Skin epidermis (tissue), 12 donors: ENCODE results near the gene CLTCL1.
A peak's percentile ranks its signal among the peaks of the same experiment; 100 is the strongest.
"Not testable (repeated sequence)": the region's sequence is repeated elsewhere in the genome, so short reads cannot be mapped to it uniquely, and the experiment has no call there.

Experiments
- H3K27ac ChIP-seq, 21 experiments: fragments of 200-600 bp; sonication (generic) in 11 of 21; one replicate each; pipeline ENCODE4 v1.5.0; 2020; ENCODE audit warnings: mild to moderate bottlenecking in 3 of 21, inconsistent platforms in 2 of 21, moderate library complexity in 2 of 21
- H3K4me3 ChIP-seq, 7 experiments: fragments of 200-600 bp; sonication (generic) in 2 of 7; one replicate each; pipeline ENCODE4 v1.5.0; 2020; ENCODE audit warnings: inconsistent platforms in 2 of 7, mild to moderate bottlenecking in 2 of 7, moderate library complexity in 1 of 7

CLTCL1 gene

DNA sequence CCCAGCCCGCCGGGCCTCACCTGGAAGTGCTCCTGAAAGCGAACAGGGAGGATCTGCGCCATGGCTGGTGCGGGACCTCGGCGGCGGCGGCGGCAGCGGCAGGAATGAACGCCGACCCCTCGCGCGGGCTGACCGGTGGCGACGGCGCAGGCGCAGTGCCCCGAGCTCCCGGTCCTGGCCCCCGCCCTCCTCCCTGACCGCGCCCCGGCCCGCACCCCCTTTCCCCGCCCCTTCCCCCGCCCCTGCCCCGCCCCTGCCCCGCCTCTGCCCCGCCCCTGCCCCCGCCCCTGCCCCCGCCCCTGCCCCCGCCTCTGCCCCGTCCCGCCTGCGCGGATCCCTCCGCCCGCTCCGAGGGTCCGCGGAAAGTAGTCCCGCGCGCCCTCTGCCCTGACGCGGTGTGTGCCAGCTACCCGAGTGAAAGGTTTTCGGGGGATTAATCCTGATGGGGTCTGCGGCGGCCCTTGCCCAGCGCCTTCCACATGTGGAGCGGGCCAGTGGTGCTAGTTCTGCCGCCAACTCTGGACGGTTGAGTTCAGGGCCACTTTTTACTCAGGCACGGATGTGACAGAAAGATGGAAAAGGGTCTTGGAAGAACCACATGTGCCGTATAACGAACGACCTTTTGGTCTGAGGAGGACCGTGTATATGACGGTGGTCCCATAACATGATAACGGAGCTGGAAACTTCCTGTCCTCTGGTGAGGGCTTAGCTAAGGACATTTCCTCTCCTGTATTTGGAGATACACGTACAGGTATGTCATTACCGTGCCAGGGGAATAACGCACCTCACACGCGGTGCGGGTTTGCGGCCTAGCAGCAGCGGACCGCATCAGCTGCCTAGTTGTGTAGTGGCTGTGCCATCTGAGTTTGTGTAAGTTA is at the start of gene CLTCL1:
TSS of gene CLTCL1 (minus strand) at position 140 of the 878 bp plus-strand sequence. CDS start at position 62, 78 bp downstream.
- H3K4me3 ChIP-seq = peak within 1 kb of the TSS; percentile 70 to 95 (median 80)
- peak within 1 kb of the TSS; percentile 21 to 88 (median 80) for H3K27ac ChIP-seq

DNA sequence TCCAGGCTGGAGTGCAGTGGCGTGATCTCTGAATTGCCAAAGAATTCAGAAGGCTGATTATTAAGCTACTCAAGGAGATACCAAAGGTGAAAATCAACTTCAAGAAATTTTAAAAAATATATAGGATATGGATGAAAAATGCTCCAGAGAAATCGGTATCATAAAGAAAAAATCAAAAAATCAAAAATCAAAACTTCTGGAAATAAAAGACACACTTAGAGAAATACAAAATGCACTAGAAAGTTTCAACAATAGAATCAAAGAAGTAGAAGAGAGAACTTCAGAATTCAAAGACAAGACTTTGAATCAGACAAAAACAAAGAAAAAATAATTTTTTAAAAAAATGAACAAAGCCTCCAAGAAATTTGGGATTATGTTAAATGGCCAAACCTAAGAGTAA is 45.6 kb upstream of the CLTCL1 start:
- Histone ChIP-seq H3K4me3 (no peak overlapping the region), H3K27ac (no peak overlapping the region)

DNA sequence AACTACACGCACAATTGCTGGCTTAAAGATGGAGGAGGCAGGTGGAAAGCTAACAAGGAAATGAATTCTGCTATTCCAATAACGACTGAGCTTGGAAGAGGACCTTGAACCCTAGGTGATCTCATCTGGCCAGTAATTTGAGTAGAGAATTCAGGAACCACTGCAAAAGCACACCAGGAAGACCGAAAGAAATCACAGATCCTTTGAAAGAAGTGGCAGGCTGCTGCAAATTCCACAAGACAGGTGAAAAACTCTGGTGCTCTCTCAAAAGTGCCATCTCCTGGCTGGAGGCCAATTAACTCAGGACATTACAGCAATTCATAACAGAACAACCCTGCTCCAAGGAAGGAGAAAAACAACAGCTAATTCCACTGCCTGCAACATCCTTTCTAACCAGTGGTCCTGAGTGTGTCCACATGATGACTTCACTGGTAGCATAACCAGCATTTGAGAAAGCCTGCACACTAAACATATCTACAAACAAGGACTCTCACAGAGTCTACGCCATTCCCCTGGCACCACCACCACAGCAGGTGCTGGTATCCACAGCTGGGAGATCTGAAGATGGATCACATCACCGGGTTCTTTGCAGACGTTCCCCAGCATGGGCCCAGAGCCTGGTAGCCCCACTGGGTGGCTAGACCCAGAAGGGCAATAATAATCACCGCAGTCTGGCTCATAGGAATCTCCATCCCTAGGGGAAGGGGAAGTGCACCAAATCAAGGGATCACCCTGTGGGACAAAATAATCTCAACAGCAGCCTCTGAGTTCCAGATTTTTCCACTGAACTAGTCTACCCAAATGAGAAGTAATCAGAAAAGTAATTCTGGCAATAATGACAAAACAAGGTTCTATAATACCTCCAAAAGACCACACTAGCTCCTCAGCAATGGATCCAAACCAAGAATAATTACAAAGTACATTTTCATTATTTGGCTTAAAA is 44.9 kb upstream of the CLTCL1 start:
- Histone ChIP-seq H3K4me3 (no peak overlapping the region), H3K27ac (no peak overlapping the region)

DNA sequence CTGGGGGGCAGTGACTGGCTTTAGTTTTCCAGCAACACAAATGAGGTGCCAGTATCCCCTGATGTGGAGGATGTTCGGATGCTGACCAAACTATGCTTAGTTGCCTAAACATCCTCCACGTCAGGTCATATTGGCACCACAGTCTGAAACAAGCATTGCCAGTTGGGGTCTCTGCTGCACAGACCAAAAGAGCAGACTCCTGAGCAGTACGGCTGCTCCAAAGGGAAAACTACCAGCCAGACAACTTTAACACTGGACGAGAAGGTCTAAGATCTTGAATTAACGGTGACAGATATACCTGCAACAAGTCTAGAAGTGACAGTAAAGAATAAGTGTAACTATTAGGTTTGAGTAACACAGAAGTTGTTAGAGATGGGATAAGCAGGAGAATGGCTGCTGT is 40.5 kb upstream of the CLTCL1 start:
- H3K27ac ChIP-seq = no peak overlapping the region
- no peak overlapping the region for H3K4me3 ChIP-seq

DNA sequence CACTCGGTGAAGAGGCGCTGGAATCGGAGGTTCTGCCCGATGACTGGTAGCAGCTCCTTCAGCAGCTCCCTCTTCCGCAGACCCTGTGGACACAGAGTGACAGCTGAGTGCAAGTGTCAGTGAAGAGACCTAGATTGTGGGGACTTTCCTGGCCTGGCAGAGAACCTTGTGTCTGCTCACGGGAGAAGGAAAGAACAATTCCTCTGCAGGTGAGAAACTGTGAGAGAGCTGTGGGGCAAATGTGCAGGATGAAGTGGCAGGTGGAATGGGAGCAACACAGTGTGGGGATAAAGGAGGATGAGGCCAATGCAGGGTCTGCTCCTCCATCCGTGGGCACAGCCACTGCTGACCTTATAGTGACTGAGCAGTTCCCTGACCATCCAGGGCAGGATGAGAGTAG is 40.0 kb upstream of the CLTCL1 start:
- H3K27ac ChIP-seq = no peak overlapping the region

DNA sequence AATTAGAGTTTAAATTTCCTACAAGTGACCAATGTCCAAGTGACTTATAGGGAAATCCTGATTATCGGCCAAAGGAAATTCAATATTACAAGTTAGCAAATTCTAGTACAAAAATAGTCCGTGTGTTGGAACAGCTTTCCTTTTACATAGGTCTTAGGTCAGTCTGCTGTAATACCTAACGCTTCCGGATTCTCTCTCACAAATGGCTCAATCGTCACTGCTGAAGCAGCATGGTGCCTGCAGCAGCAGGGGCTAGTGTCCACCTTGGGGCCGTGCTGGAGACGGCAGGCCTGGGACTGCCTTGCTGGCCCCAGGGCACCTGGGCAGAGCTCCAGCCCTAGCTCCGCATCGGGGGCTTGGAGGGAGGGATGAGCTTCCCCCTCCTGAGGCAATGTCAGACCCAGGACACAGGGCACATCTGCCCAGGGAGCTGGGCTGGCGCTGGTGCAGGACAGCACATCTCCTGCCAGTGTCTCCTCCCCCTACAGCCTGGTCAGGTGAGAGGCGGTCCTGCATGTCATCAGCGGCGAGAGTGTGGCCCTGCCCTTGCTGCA is 39.4 kb upstream of the CLTCL1 start:
- no peak overlapping the region for H3K4me3 ChIP-seq
- H3K27ac ChIP-seq = no peak overlapping the region

More for the DNA sequence above, 40.0 kb upstream of the CLTCL1 start:
- no peak overlapping the region for H3K4me3 ChIP-seq

DNA sequence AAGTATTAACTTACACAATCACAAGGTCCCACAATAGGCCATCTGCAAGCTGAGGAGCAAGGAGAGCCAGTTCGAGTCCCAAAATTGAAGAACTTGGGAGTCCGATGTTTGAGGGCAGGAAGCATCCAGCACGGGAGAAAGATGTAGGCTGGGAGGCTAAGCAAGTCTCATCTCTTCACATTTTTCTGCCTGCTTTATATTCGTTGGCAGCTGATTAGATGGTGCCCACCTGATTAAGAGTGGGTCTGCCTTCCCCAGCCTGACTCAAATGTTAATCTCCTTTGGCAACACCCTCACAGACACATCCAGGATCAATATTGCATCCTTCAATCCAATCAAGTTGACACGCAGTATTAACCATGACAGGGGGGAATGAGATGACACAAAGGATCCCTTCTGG is 38.7 kb upstream of the CLTCL1 start:
- H3K27ac ChIP-seq, H3K4me3 ChIP-seq: not testable (repeated sequence)

DNA sequence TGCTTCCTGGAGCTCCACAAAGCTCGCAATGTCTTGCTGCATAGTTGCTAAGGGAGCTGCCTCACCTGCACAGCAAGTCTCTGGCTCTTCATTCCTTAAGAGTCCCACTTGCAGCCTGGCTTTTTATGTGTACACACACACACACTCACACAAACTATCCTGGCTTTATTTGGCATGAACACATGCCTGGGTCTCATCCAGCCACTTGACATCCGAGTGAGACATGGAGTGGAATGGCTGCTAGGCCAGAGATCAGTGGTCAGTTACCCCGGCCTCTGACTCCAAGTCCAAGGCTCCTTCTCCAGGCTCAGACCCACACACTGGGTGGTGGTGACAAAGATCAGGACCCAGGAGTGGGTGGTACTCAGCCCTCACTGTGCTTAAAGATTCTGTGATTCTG is 37.9 kb upstream of the CLTCL1 start:
- Histone ChIP-seq H3K4me3 (no peak overlapping the region), H3K27ac (no peak overlapping the region)

DNA sequence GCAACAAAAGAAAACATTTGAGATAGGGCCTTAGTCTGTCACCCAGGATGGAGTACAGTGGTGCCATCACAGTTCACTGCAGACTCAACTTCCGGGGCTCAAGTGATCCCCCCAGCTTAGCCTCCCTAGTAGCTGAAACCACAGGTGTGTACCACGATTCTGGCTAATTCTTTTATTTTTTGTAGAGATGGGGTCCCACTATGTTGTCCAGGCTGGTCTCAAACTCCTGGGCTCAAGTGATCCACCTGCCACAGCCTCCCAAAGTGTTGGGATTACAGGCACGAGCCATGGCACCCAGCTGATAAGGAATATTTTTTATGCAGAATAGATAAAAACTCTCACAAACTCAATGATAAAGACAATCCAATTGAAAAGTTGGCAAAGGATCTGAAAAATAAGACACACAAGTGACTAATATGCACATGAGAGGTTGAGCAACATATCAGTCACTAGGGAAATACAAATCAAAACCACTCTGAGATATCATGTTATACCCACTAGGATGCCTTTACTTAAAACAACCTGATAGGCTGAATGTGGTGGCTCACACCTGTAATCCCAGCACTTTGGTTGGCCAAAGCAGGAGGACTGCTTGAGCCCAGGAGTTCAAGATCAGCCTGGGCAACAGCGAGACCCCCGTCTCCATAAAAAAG is 33.9 kb upstream of the CLTCL1 start:
- H3K4me3 ChIP-seq = no peak overlapping the region
- no peak overlapping the region for H3K27ac ChIP-seq

DNA sequence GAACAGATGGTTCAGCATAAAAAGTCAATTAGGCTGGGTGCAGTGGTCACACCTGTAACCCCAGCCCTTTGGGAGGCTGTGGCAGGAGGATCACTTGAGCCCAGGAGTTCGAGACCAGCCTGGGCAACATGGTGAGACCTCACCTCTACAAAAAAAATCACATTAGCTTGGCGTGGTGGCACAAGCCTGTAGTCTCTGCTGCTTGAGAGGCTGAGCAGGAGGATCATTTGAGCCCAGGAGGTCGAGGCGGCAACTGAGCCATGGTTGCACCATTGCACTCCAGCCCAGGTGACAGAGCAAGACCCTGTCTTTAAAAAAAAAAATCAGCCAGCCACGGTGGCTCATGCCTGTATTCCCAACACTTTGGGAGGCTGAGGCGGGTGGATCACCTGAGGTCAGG is 31.9 kb upstream of the CLTCL1 start:
- H3K4me3 ChIP-seq, H3K27ac ChIP-seq: not testable (repeated sequence)

DNA sequence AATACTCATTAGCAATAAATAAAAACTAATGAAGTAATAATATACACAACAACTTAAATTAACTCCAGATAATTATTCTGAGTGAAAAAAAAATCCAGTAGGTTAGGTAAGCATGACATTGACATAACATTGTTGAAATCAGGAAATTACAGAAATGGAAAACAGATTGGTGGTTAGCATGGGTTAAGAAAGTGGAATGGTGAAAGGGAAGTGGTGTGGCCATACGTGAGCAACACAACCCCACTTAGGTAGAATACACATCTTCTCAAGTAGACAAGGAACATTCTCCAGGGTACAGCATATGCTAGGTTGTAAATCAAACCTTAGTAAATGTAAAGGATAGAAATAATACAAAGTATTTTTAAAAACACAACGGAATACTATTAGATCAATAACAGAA is 30.2 kb upstream of the CLTCL1 start:
- Histone ChIP-seq H3K27ac (no peak overlapping the region), H3K4me3 (no peak overlapping the region)

DNA sequence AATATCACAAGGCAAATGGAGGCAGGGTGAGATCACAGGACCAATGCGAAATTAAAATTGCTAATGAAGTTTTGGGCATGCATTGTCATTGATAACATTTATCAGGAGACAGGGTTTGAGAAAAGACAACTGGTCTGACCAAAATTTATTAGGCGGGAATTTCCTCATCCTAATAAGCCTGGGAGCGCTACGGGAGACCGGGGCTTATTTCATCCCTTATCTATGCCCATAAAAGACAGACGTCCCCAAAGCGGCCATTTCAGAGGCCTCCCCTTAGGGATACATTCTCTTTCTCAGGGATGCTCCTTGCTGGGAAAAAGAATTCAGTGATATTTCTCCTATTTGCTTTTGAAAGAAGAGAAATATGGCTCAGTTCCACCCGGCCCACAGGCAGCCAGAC is 28.6 kb upstream of the CLTCL1 start:
- H3K4me3 ChIP-seq, H3K27ac ChIP-seq: not testable (repeated sequence)

DNA sequence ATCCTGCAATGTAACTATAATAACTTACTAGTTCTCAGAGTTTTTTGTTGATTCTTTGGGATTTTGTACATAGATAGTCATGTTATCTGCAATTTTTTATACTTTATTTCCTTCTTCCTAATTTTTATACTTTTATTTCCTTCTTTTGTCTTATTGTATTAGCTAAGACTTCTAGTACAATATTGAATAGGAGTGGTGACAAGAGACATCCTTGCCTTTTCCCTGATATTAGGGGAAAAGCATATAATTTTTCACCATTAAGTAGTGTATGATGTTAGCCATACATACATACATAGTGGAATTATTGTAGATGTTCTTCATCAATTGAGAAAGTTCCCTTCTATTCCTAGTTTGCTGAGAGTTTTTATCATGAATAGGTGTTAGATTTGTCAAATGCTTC is 27.8 kb upstream of the CLTCL1 start:
- H3K27ac ChIP-seq = no peak overlapping the region
- H3K4me3 ChIP-seq = no peak overlapping the region

DNA sequence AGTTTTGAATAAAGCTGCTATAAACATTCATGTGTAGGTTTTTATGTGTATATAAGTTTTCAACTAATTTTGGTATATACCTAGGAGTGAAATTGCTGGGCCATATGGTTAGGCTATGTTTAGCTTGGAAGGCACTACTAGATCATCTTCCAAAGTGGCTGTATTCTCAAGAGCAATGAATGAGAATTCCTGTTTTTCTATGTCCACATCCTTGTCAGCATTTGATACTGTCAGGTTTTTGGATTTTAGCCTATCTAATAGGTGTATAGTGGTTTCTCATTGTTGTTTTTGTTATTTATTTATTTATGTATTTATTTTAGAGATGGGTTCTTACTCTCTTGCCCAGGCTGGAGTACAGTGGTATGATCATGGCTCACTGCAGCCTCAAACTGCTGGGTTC is 26.3 kb upstream of the CLTCL1 start:
- H3K4me3 ChIP-seq = no peak overlapping the region
- H3K27ac ChIP-seq = no peak overlapping the region

DNA sequence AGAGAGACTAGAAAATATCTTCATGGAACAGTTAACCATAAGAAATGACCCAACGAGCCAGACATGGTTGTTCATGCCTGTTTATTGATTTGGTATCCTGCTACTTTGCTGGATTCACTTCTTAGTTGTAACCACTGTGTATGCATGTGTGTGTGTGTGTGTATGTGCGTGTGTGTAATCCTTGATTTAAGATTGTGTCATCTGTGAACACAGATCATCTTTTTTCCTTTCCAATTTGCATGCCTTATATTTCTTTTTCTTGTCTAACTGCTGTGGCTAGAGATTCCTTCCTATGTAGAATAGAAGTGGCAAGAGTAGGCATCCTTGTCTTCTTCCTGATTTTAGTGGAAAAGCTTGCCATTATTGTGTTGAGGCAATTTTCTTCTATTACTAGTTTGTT is 16.4 kb upstream of the CLTCL1 start:
- Histone ChIP-seq H3K27ac (no peak overlapping the region), H3K4me3 (no peak overlapping the region)

DNA sequence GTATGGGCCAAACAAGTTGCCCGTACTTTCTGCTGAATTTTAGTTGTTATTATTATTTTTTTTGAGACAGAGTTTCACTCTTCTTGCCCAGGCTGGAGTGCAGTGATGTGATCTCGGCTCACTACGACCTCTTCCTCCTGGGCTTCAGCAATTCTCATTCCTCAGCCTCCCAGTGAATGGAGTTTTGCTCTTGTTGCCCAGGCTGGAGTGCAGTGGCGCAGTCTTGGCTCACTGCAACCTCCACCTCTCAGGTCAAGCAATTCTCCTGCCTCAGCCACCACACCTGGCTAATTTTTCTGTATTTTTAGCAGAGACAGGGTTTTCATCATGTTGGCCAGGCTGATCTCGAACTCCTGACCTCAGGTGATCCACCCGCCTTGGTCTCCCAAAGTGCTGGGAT is 15.0 kb upstream of the CLTCL1 start:
- H3K4me3 ChIP-seq, H3K27ac ChIP-seq: not testable (repeated sequence)

DNA sequence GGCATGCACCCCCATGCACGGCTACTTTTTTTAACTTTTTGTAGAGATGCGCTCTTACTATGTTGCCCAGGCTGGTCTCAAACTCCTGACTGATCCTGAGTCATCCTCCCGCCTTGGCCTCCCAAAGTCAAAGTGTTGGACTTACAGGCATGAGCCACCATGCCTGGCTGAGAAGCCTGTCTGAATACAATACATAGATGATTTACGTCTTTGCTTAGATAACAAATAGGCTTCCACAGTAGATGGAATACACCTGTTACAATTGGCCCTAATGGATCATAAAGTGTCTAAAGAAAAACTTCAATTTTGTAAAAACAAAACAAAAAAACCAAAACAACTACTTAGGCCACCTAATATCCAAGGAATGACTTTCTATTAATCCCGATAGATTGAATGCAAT is 13.0 kb upstream of the CLTCL1 start:
- Histone ChIP-seq H3K4me3 (no peak overlapping the region), H3K27ac (no peak overlapping the region)

DNA sequence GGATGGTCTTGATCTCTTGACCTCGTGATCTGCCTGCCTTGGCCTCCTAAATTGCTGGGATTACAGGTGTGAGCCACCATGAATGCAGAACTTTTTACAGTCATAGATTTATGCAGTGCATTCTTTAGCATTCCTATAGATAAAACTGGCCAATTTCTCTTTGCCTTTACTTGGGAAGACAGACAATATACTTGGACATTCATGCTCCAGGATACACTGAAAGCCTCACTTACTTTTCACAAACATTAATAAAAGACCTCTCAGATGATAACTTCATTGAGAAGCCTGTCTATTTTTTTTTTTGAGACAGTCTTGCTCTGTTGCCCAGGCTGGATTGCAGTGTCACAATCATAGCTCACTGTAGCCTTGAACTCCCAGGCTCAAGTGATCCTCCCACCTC is 12.3 kb upstream of the CLTCL1 start:
- no peak overlapping the region for H3K27ac ChIP-seq
- no peak overlapping the region for H3K4me3 ChIP-seq

DNA sequence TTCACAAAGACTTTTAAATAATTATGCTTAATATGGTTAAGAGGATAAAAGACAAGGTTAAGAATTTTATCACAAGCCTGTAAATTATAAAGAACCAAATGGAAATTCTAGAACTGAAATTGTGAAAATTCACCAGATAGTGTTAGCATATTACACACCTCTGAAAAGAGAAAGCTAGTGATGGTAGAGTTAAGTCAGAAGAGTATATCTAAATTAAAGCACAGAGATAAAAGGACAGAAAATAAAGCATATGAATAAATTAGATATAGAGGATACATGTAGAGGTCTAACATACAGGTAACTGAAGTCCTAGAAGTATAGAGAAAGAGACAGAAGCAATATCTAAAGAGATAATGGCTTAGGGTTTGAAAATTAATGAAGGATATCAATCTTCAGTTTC is 4.2 kb upstream of the CLTCL1 start:
- Histone ChIP-seq H3K27ac (no peak overlapping the region), H3K4me3 (no peak overlapping the region)
